Natural killer cell (primary cell): ENCODE data around the gene RUNX1. TPM values are rescaled to one million over a fixed set of nuclear protein-coding genes. Genes with fewer than 3 reads are reported as not detected.

Experiments
- ATAC-seq, 3 donors: fragments of 150-1000 bp in 2 of 3; fragments of 200-7000 bp in 1 of 3; cut with Tn5 transposase; 1 replicate in 1 of 3; 2 replicates in 2 of 3; pipeline ENCODE4 v1.10.0; 2021; ENCODE audit warnings: mild to moderate bottlenecking in 2 of 3, moderate library complexity in 2 of 3
- DNase-seq, 2 donors: peaks; one replicate each; pipeline versions ENCODE4 v3.0.0 to v3.0.0-alpha.2; 2013 to 2021; ENCODE audit warnings: mixed read lengths in 1 of 2
- H3K27ac ChIP-seq: one replicate; pipeline ENCODE4 v1.5.1; 2013; ENCODE audit warnings: mild to moderate bottlenecking, low read length
- H3K27me3 ChIP-seq: one replicate; pipeline ENCODE4 v1.6.1; 2013; ENCODE audit warnings: low read length; ENCODE audit not compliant: control insufficient read depth, insufficient read depth
- H3K36me3 ChIP-seq: one replicate; pipeline ENCODE4 v1.6.1; 2013; ENCODE audit warnings: low read length; ENCODE audit not compliant: control insufficient read depth, insufficient read depth
- H3K4me1 ChIP-seq: one replicate; pipeline ENCODE4 v1.6.1; 2013; ENCODE audit warnings: low read length; ENCODE audit not compliant: control insufficient read depth, insufficient read depth
- H3K4me3 ChIP-seq: one replicate; pipeline ENCODE4 v1.5.1; 2013; ENCODE audit warnings: low read length
- H3K9me3 ChIP-seq: one replicate; pipeline ENCODE4 v1.6.1; 2013; ENCODE audit warnings: low read length; ENCODE audit not compliant: control insufficient read depth, insufficient read depth
- H3K27ac Mint-ChIP-seq, 2 donors: one replicate each; pipeline ENCODE4 v1.8.0; 2022; ENCODE audit warnings: mild to moderate bottlenecking in 2 of 2, mixed read lengths in 2 of 2, moderate library complexity in 1 of 2
- H3K27me3 Mint-ChIP-seq, 2 donors: one replicate each; pipeline ENCODE4 v1.8.0; 2022; ENCODE audit warnings: low read depth in 2 of 2, mixed read lengths in 2 of 2
- H3K36me3 Mint-ChIP-seq: one replicate; pipeline ENCODE4 v1.8.0; 2022; ENCODE audit warnings: mixed read lengths
- H3K4me1 Mint-ChIP-seq, 2 donors: one replicate each; pipeline ENCODE4 v1.8.0; 2022; ENCODE audit warnings: mixed read lengths in 2 of 2
- H3K4me3 Mint-ChIP-seq: one replicate; pipeline ENCODE4 v1.8.0; 2022; ENCODE audit warnings: mild to moderate bottlenecking, moderate library complexity, mixed read lengths
- H3K9me3 Mint-ChIP-seq, 2 donors: one replicate each; pipeline ENCODE4 v1.8.0; 2022; ENCODE audit warnings: mixed read lengths in 2 of 2
- WGBS: methylation state at CpG from one replicate; pipeline ENCODE4 v1.1.7; 2013; ENCODE audit warnings: missing lambda C conversion rate; ENCODE audit not compliant: insufficient coverage; 5-methylcytosine and 5-hydroxymethylcytosine counted together
- intact Hi-C: fragments of 100-400 bp; cut with micrococcal nuclease; formaldehyde crosslinking; loops from one replicate; pipeline ENCODE4 v1.14.2; 2022
- total RNA-seq, 4 donors: library from RNA; stranded (reverse); fragments of 120-200 nt in 1 of 4; gene quantifications; one replicate each; pipeline versions ENCODE4 v1.2.3 to v1.2.4, GENCODE V29; 2013 to 2022
- TF ChIP-seq, protein P1 (sequence below): fragments of 200-600 bp; IDR thresholded peaks from one replicate; pipeline ENCODE4 v1.8.0; 2022; ENCODE audit warnings: antibody characterized with exemption

Gene RUNX1
- total RNA-seq, 3 donors from 2014 or later (not counting 1 experiment from before 2014, with no cell fraction given) = 62.1 to 171 (median 98.2) TPM

DNA sequence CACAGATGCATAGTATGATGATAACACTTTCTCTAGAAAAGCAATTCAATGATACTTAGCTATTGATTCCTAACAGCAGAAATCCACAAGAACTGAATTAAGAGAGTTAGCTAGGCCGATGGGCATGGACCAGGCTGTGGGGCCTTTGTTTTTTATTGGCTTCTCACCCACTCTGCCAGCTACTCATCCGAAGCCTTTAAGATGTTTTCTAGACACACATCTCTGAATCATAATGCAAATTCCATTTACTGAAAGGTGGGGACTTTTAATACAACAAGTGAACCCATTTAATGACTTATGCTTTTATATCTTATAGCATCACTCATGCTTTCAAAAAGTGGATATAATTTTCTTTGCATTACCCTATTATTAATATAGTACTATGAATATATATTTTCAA lies 170.2 kb downstream of the RUNX1 start:
- H3K9me3 Mint-ChIP-seq = no peaks in the 10 kb centered on the region
- Histone ChIP-seq H3K4me1 (no peaks in the 10 kb centered on the region), H3K9me3 (no peaks in the 10 kb centered on the region), H3K27me3 (no peaks in the 10 kb centered on the region), H3K27ac (no peak overlapping the region), H3K4me3 (no peak overlapping the region), H3K36me3 (peaks cover 33% of the 10 kb centered on the region)
- WGBS = 100% methylated on average over 1 of the region's 2 CpGs
- peaks cover 29 to 32% of the 10 kb centered on the region in 2 donors for H3K4me1 Mint-ChIP-seq
- ATAC-seq (no peak), DNase-seq (no peak)
- intact Hi-C loops = no loop called here
- no peak overlapping the region for H3K27ac Mint-ChIP-seq
- no peak overlapping the region for H3K4me3 Mint-ChIP-seq
- TF ChIP-seq, protein P1, sequence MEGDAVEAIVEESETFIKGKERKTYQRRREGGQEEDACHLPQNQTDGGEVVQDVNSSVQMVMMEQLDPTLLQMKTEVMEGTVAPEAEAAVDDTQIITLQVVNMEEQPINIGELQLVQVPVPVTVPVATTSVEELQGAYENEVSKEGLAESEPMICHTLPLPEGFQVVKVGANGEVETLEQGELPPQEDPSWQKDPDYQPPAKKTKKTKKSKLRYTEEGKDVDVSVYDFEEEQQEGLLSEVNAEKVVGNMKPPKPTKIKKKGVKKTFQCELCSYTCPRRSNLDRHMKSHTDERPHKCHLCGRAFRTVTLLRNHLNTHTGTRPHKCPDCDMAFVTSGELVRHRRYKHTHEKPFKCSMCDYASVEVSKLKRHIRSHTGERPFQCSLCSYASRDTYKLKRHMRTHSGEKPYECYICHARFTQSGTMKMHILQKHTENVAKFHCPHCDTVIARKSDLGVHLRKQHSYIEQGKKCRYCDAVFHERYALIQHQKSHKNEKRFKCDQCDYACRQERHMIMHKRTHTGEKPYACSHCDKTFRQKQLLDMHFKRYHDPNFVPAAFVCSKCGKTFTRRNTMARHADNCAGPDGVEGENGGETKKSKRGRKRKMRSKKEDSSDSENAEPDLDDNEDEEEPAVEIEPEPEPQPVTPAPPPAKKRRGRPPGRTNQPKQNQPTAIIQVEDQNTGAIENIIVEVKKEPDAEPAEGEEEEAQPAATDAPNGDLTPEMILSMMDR = no peak
- no peaks in the 10 kb centered on the region for H3K27me3 Mint-ChIP-seq
- peaks cover 19% of the 10 kb centered on the region for H3K36me3 Mint-ChIP-seq

DNA sequence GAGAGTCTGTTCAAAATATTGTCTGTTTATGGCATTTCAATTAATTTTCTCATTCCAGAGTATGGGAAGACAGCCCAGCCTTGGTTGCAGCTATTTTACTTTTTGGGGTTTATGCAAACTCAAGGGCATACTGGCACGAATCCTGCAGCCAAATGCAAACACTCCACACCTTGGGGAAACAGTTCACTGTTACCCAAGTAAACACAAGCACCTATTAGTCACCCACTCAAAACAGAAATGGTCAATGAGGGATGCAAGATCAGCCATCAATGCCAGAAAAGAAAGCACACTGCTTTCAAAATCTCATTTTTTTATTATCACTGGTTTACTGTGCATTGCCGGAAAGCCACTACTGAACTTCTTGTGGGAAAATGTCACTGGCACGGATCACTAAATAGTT lies 170.6 kb downstream of the RUNX1 start:
- Mint-ChIP-seq H3K4me1 (peaks cover 26 to 28% of the 10 kb centered on the region in 2 donors), H3K36me3 (peaks cover 19% of the 10 kb centered on the region), H3K27me3 (no peaks in the 10 kb centered on the region), H3K4me3 (no peak overlapping the region), H3K9me3 (no peaks in the 10 kb centered on the region), H3K27ac (no peak overlapping the region)
- no peaks in the 10 kb centered on the region for H3K27me3 ChIP-seq
- WGBS = 96% methylated on average over 3 of the region's 3 CpGs
- H3K36me3 ChIP-seq = peaks cover 36% of the 10 kb centered on the region
- intact Hi-C loops = no loop called here
- TF ChIP-seq, protein P1 = no peak
- no peak overlapping the region for H3K4me3 ChIP-seq
- H3K9me3 ChIP-seq = no peaks in the 10 kb centered on the region
- no peak for ATAC-seq
- H3K27ac ChIP-seq = no peak overlapping the region
- H3K4me1 ChIP-seq = no peaks in the 10 kb centered on the region
- no peak for DNase-seq

DNA sequence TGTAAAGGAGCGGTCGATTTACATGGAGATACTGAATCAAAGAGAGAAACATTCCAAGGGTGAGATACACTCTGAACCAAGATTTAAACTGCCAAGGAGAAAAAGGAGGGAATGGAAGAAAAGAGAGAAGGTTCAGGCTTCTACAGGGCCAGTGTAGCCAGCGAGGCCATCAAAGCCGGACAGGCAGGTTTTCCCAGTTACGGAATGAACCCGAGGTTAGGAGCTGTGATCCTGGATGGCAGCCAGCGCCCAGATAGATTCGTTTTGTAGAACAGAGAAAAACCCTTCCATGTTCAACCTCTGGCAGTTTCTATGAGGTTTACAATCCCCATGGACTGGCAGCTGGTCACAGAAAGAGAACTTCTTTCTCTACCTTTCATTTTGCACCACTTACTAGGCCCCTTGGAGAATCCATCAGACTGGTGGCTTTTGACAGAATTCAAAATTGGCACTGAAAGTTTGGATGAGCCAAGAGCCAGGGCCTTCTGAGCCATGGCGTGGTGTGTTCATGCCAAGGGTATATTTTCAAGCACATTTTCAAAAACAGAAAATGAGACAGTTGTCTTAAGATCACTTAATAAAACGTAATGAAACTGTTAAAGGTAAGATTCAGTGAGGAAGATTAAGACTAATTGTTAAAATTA lies 171.5 kb downstream of the RUNX1 start:
- H3K27me3 Mint-ChIP-seq = no peaks in the 10 kb centered on the region
- H3K27ac Mint-ChIP-seq = no peak overlapping the region
- Histone ChIP-seq H3K36me3 (peaks cover 38% of the 10 kb centered on the region), H3K4me1 (no peaks in the 10 kb centered on the region), H3K9me3 (no peaks in the 10 kb centered on the region), H3K4me3 (no peak overlapping the region), H3K27ac (no peak overlapping the region), H3K27me3 (no peaks in the 10 kb centered on the region)
- ATAC-seq = no peak
- no peaks in the 10 kb centered on the region for H3K9me3 Mint-ChIP-seq
- 94% methylated on average over 10 of the region's 10 CpGs for WGBS
- no peak for DNase-seq
- H3K4me1 Mint-ChIP-seq = peaks cover 19 to 27% of the 10 kb centered on the region in 2 donors
- no peak overlapping the region for H3K4me3 Mint-ChIP-seq
- H3K36me3 Mint-ChIP-seq = peaks cover 19% of the 10 kb centered on the region
- TF ChIP-seq, protein P1 = no peak
- intact Hi-C loops = no loop called here

DNA sequence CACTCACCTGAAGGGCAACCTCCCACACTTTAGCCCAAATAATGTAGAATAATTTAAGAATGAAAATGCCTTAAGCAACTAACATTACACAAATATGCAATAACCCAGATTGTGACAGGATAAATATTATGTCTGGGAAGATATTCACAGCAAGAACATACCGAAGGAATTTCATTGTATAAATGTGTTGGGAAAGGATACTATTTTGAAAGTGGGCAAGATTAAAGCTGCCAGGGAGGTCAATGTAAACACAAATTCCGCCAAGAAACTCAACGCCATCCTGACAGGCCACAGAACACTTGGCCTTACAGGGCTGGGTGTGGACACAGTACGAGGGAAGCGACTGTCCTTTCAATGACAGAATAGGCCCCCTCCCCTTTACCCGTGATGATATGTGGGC lies 173.3 kb downstream of the RUNX1 start:
- Mint-ChIP-seq H3K27ac (no peak overlapping the region), H3K4me3 (no peak overlapping the region)
- H3K36me3 ChIP-seq = peaks cover 48% of the 10 kb centered on the region

More for the DNA sequence above, 173.3 kb downstream of the RUNX1 start:
- peaks cover 15 to 20% of the 10 kb centered on the region in 2 donors for H3K4me1 Mint-ChIP-seq
- Histone ChIP-seq H3K9me3 (no peaks in the 10 kb centered on the region), H3K27me3 (no peaks in the 10 kb centered on the region), H3K4me1 (no peaks in the 10 kb centered on the region), H3K27ac (no peak overlapping the region), H3K4me3 (no peak overlapping the region)
- H3K9me3 Mint-ChIP-seq = no peaks in the 10 kb centered on the region
- DNase-seq = no peak
- H3K27me3 Mint-ChIP-seq = no peaks in the 10 kb centered on the region
- 98% methylated on average over 6 of the region's 6 CpGs for WGBS
- TF ChIP-seq, protein P1 = no peak
- H3K36me3 Mint-ChIP-seq = peaks cover 19% of the 10 kb centered on the region
- no peak for ATAC-seq
- intact Hi-C loops = no loop called here
